IMR-90 (cell line): Measurements from ENCODE around the gene GATA2.

Experiments
- BHLHE40 ChIP-seq: fragments of 150-350 bp; IDR thresholded peaks from 2 replicates; pipeline ENCODE4 v1.6.1; 2016; ENCODE audit warnings: mild to moderate bottlenecking, low read depth, low read length
- CEBPB ChIP-seq: IDR thresholded peaks from 2 replicates; pipeline ENCODE4 v1.6.1; 2012; ENCODE audit warnings: low read depth, low read length, improper control_type of control experiment
- CTCF ChIP-seq: conservative IDR thresholded peaks from 2 replicates; pipeline ENCODE4 v1.5.1; 2012; ENCODE audit warnings: mild to moderate bottlenecking, low read depth, low read length, improper control_type of control experiment
- ELK1 ChIP-seq: fragments of 150-350 bp; IDR thresholded peaks from 2 replicates; pipeline ENCODE4 v1.6.1; 2016; ENCODE audit warnings: low read depth, mild to moderate bottlenecking, low read length, moderate library complexity, borderline replicate concordance
- MAFK ChIP-seq: IDR thresholded peaks from 2 replicates; pipeline ENCODE4 v1.6.1; 2012; ENCODE audit warnings: low read depth, low read length, improper control_type of control experiment
- MXI1 ChIP-seq: IDR thresholded peaks from 2 replicates; pipeline ENCODE4 v1.6.1; 2012; ENCODE audit warnings: low read depth, mild to moderate bottlenecking, low read length, moderate library complexity, borderline replicate concordance
- NFE2L2 ChIP-seq: fragments of 150-350 bp; IDR thresholded peaks from 2 replicates; pipeline ENCODE4 v1.6.1; 2016; ENCODE audit warnings: low read depth, mild to moderate bottlenecking, low read length
- POLR2A ChIP-seq: IDR thresholded peaks from 2 replicates; pipeline ENCODE4 v1.6.1; 2012; ENCODE audit warnings: mild to moderate bottlenecking, low read depth, low read length
- RAD21 ChIP-seq: IDR thresholded peaks from 2 replicates; pipeline ENCODE4 v1.6.1; 2012; ENCODE audit warnings: low read length, improper control_type of control experiment
- RCOR1 ChIP-seq: IDR thresholded peaks from 2 replicates; pipeline ENCODE4 v1.6.1; 2012; ENCODE audit warnings: mild to moderate bottlenecking, low read length, improper control_type of control experiment; ENCODE audit not compliant: insufficient replicate concordance
- RFX5 ChIP-seq: IDR thresholded peaks from 2 replicates; pipeline ENCODE4 v1.8.0; 2012; ENCODE audit warnings: low read depth, mild to moderate bottlenecking, low read length, moderate library complexity
- SMC3 ChIP-seq: fragments of 150-350 bp; IDR thresholded peaks from 2 replicates; pipeline ENCODE4 v1.6.1; 2016; ENCODE audit warnings: low read depth, mild to moderate bottlenecking, antibody characterized with exemption, low read length, moderate library complexity

- TF ChIP-seq CTCF: no peak
- no peak for TF ChIP-seq ELK1
- no peak for TF ChIP-seq SMC3
- TF ChIP-seq RAD21: no peak
- no peak for TF ChIP-seq BHLHE40
- TF ChIP-seq MAFK: no peak
- TF ChIP-seq MXI1: no peak
- no peak for TF ChIP-seq POLR2A
- TF ChIP-seq CEBPB: no peak
- no peak for TF ChIP-seq RFX5
- TF ChIP-seq NFE2L2: no peak
- no peak for TF ChIP-seq RCOR1
These were observed 8.4 kb upstream of the GATA2 start for GRCh38 chr3:128501431-128501830.
